Measurements from ENCODE around the gene SLC8A2.

SLC8A2 gene

DNA sequence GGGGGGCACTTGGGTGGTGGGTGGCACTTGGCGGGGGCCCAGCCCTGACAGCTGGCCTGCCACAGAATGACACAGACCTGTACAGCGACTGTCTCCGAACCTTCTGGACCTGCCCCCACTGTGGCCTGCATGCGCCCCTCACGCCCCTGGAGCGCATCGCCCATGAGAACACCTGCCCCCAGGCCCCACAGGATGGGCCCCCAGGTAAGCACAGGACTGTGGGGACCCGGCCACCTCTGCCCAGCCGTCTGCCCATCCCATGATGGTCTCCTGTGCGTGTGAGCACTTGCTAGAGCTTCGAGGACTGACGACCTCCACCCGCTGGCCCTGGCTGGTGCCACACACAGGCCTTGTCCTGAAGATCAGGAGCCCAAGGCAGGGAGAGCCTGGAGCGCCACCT lies 90.6 kb downstream of the SLC8A2 start:
- DNase-seq (ENCODE audit: low read depth), result no peak

DNA sequence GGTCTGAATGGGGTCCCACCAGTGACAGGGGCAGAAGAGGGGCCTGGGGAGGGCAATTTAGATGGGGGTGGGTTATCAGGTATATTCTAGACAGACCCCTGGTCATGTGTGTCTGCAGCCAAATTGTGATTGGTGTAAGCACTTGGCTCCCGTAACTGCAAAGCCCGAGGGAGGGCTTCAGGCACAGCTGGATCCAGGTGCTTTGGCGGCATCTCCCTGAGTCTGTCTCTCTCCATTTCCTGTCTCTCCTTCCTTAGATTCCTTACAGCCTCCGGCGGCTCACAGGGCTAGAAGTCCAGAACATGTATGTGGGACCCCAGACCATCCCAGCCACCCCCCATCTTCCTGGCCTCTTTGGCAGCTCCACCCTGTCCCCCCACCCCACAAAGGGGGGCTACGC lies 91.1 kb downstream of the SLC8A2 start:
- no peak for DNase-seq (ENCODE audit: low read depth)

DNA sequence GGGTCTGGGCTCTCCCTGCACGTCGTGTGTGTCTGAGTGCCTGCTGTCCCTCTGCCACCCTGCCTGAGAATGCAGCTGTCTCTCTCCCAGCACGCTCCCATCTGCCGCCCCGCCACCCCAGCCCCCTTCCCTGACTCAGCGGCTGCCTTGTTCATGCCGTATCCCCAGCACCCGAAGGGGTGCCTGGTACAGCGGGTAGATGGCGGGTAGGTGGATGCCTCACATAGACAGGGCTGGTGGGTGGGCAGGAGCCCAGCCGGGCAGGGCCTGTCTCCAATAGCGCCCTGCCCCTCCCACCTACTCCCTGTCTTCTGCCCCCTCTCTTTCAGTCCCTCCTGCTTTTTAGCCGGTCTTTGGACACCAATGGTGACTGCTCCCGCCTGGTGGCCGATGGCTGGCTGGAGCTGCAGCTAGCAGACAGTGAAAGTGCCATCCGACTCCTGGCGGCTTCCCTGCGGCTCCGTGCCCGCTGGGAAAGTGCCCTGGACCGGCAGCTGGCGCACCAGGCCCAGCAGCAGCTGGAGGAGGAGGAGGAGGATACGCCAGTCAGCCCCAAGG lies 92.2 kb downstream of the SLC8A2 start:
- DNase-seq (ENCODE audit: low read depth), result no peak

DNA sequence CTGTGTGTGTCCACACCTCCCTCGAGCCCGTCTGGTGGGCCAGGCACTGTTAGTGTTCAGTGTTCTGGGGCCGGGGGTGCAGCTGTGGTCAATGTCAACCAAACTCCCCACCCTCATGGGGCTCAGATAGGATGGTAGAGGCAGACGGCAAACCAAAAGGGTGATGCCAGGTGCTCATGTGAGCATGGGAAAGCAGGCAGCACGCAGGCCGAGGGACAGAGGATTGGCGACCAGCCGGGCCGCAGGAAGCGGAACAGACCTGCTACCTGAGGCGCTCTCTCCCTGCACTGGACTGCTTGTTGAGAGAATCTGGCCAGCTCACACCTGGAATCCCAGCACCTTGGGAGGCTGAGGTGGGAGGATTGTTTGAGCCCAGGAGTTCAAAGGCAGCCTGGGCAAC lies 93.4 kb downstream of the SLC8A2 start:
- DNase-seq (ENCODE audit: low read depth), result no peak
